ENCODE measurements around the gene FAM124B. TPM values are rescaled to one million over a fixed set of nuclear protein-coding genes. Genes with fewer than 3 reads are reported as not detected.

Gene FAM124B
- 0.38 and 0.56 TPM in 2 replicates for total RNA-seq

DNA sequence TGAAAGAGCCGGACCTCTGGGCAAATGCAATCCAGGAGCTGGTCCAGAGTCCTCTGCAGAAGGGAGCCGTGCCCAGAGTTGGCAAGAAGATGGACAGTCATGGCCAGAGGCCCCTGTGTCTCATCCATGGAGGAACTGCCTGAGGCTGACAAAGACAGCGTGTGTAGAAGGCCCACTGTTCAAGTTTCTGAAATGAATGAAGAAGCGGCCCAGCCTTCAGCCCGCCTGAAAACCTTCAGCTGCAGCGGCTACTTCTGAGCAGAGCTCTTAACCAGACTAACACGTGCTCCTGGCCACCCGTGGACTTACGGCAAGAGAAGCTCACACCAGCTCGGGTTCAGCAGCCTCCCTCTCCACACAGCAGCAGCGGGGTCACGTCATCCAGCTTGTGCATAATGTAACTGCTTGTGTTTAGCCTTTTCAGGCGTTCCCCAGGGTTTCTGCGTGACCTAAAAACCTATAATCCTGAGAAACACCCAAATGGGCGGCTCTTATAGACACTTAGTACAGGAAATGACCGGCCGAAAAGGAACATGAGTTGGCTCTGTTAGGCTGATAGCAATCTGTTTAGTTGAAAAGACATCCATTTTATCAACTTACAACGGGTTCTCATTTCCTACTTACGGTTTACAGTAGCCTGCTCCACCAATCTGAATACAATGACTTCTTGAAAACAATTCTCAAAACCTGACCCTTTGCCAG, at the start of gene FAM124B:
Gene FAM124B (minus strand): TSS at position 467 of the 702 bp plus-strand sequence. CDS start 339 bp downstream, at position 128.

Other genes with a start within 250 kb of the FAM124B start
- 42.0 and 52.9 TPM in 2 replicates for gene CUL3, start 183.3 kb upstream of the FAM124B start, total RNA-seq

All from regular cardiac myocyte (primary cell).